K562 (cell line): ENCODE results near the gene ZNF346. TPM values are rescaled to one million over a fixed set of nuclear protein-coding genes. Genes with fewer than 3 reads are reported as not detected.

Source experiments
- ASH1L ChIP-seq: fragments of 450-650 bp; IDR thresholded peaks from 2 replicates; pipeline ENCODE4 v1.6.1; 2018; ENCODE audit warnings: borderline replicate concordance, mild to moderate bottlenecking, low read depth; ENCODE audit not compliant: partially characterized antibody
- CHCHD3 ChIP-seq: fragments of 250-450 bp; sonication (Bioruptor Pico); IDR thresholded peaks from 2 replicates; pipeline ENCODE4 v2.1.2; 2022; ENCODE audit warnings: mild to moderate bottlenecking
- E2F6 ChIP-seq, 2 experiments: IDR thresholded peaks; 2 replicates each; pipeline ENCODE4 v1.6.1; 2011; ENCODE audit warnings: borderline replicate concordance in 1 of 2, control low read depth in 1 of 2, low read depth in 1 of 2, low read length in 1 of 2, mild to moderate bottlenecking in 1 of 2, mixed read lengths in 1 of 2, moderate library complexity in 1 of 2; ENCODE audit not compliant: insufficient read depth in 1 of 2, insufficient read length in 1 of 2, poor library complexity in 1 of 2, severe bottlenecking in 1 of 2; ENCODE audit errors: extremely low read depth in 1 of 2
- ELF1 ChIP-seq: fragments of 200-800 bp; sonication (Bioruptor generic); IDR thresholded peaks from 2 replicates; pipeline ENCODE4 v1.6.1; 2016; ENCODE audit warnings: missing genetic modification characterization, missing compliant biosample characterization
- GTF2A2 ChIP-seq: IDR thresholded peaks from 2 replicates; pipeline ENCODE4 v1.6.1; 2016; ENCODE audit warnings: mild to moderate bottlenecking, missing genetic modification characterization, missing compliant biosample characterization
- HNRNPUL1 ChIP-seq: fragments of 200-400 bp; formaldehyde crosslinking; IDR thresholded peaks from 2 replicates; pipeline ENCODE4 v1.6.1; 2017; ENCODE audit warnings: low read length
- HOMEZ ChIP-seq: fragments of 250-450 bp; sonication (Bioruptor Pico); IDR thresholded peaks from 2 replicates; pipeline ENCODE4 v1.4.0; 2020; ENCODE audit warnings: mild to moderate bottlenecking, moderate library complexity
- NRF1 ChIP-seq, 2 experiments: fragments of 450-650 bp; IDR thresholded peaks in 1 of 2; conservative IDR thresholded peaks in 1 of 2; 2 replicates each; pipeline ENCODE4 v1.6.1; 2014; ENCODE audit warnings: mild to moderate bottlenecking in 2 of 2
- PYGO2 ChIP-seq: fragments of 450-650 bp; IDR thresholded peaks from 2 replicates; pipeline ENCODE4 v1.6.1; 2016; ENCODE audit warnings: mild to moderate bottlenecking, missing genetic modification characterization, moderate library complexity, missing compliant biosample characterization
- SMARCC2 ChIP-seq: fragments of 450-650 bp; IDR thresholded peaks from 2 replicates; pipeline ENCODE4 v1.6.1; 2017; ENCODE audit warnings: antibody characterized with exemption, moderate library complexity, mild to moderate bottlenecking, low read depth
- SRSF7 ChIP-seq: fragments of 200-400 bp; formaldehyde crosslinking; optimal IDR thresholded peaks from 2 replicates; pipeline ENCODE3; 2017; ENCODE audit warnings: mild to moderate bottlenecking, low read depth, low read length
- TEAD2 ChIP-seq: fragments of 450-650 bp; IDR thresholded peaks from 2 replicates; pipeline ENCODE4 v1.6.1; 2016; ENCODE audit warnings: missing genetic modification characterization, control low read depth, missing compliant biosample characterization
- UBTF ChIP-seq, 2 experiments: IDR thresholded peaks; 2 replicates each; pipeline ENCODE4 v1.6.1; 2012; ENCODE audit warnings: improper control_type of control experiment in 2 of 2, low read depth in 2 of 2, low read length in 2 of 2, borderline replicate concordance in 1 of 2
- ZBTB49 ChIP-seq: sonication (generic); formaldehyde crosslinking; IDR thresholded peaks from 2 replicates; pipeline ENCODE4 v1.8.0; 2022; ENCODE audit warnings: missing genetic modification reagents, mild to moderate bottlenecking, borderline replicate concordance
- ZFPM2 ChIP-seq: fragments of 250-450 bp; sonication (Bioruptor Pico); IDR thresholded peaks from 2 replicates; pipeline ENCODE4 v1.5.1; 2022; ENCODE audit warnings: mild to moderate bottlenecking
- ZNF766 ChIP-seq: fragments of 200-800 bp; sonication (Bioruptor generic); conservative IDR thresholded peaks from 2 replicates; pipeline ENCODE4 v1.6.1; 2016; ENCODE audit warnings: missing genetic modification characterization, missing compliant biosample characterization
- ZSCAN32 ChIP-seq: fragments of 450-650 bp; formaldehyde crosslinking; IDR thresholded peaks from 2 replicates; pipeline ENCODE4 v1.4.0; 2020; ENCODE audit warnings: mild to moderate bottlenecking, moderate library complexity
- polyA plus RNA-seq, 8 experiments: library from polyadenylated mRNA; depleted of rRNA in 4 of 8; stranded (reverse) in 5 of 8; unstranded in 3 of 8; fragments of >200 nt; fragmentation: Nextera tagmentation in 2 of 8; fragmentation: Illumina TruSeq in 1 of 8; extraction: Ambion mirVana in 2 of 8; extraction: Trizol in 1 of 8; gene quantifications; 2 replicates each; pipeline versions ENCODE4 v1.2.1 to v1.2.3, GENCODE V29; 2011 to 2014; ENCODE audit warnings: inconsistent platforms in 1 of 8, missing spikeins in 1 of 8
- total RNA-seq, 7 experiments: library from RNA; depleted of rRNA in 6 of 7; stranded (reverse); fragments of >200 nt in 6 of 7; fragmentation: Illumina TruSeq in 2 of 7; extraction: Trizol in 2 of 7; gene quantifications; 2 replicates each; pipeline versions ENCODE4 v1.2.1 to v1.2.3, GENCODE V29; 2011 to 2021; ENCODE audit warnings: low replicate concordance in 1 of 7
- TF ChIP-seq, protein P1 (sequence below): sonication (generic); formaldehyde crosslinking; IDR thresholded peaks from 2 replicates; pipeline ENCODE4 v1.8.1; 2023; ENCODE audit warnings: mild to moderate bottlenecking, missing genetic modification reagents, moderate library complexity

The ZNF346 gene
- total and polyA plus RNA-seq, 9 of the 15 experiments (the other 6 are each of a cell fraction or from before 2014, with no cell fraction given) = 5.0 to 25.1 (median 20.1) TPM

DNA sequence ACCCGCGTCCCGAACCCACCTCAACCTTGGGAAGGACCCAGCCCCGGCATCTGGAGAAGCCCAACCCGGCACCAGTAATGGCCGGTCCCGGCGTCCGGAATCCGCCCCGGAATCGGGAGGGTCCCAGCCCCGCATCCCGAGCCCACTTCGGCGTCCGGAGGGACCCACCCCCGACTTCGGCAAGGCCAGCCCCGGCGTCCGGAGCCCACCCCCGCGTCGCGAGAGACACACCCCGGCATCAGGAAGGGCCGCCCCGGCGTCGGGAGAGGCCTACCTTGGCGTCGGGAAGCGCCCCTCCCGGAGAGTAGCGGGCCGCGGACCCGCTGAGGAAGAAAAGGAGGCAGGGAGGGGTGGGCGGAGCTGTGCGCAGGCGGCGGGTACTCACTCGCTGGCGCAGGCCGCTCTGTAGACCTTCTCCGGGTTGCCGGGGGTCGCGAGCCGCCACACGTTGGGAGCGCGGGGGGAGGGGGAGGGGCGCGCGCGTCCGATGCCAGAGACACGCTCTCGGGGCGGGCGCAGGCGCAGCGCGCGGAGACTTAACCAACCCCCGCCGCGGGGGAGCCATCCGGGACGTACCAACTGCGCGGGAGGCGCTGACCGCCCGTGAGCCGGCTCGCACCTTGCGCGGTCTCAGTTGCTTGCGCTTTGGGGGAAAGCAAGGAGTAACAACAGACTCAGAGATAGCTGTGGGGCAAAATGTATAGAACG, 16.1 kb upstream of the ZNF346 start, which contains the start of gene UIMC1 (continued):
- TF ChIP-seq E2F6 (IDR thresholded peaks at IDR 0.05; ENCODE audit: borderline replicate concordance in 1 of 2, extremely low read depth in 1 of 2, insufficient read depth in 1 of 2, insufficient read length in 1 of 2, low read depth in 1 of 2, low read length in 1 of 2, poor library complexity in 1 of 2, severe bottlenecking in 1 of 2) (peak; percentile 48 to 62), HNRNPUL1 (no peak), ASH1L (no peak), CHCHD3 (CRISPR knock-in tag) (no peak), HOMEZ (CRISPR knock-in tag) (no peak), TEAD2 (tag) (no peak), ZBTB49 (peak; percentile 96; the same call in 1 of the 2 replicates), ZSCAN32 (CRISPR knock-in tag) (no peak), GTF2A2 (no peak), NRF1 (conservative IDR thresholded peaks at IDR 0.05 in 1 of 2, IDR thresholded peaks at IDR 0.05 in 1 of 2) (peak; percentile 96 to 97), SMARCC2 (no peak), ZNF766 (no peak), ZFPM2 (CRISPR knock-in tag) (no peak), UBTF (IDR thresholded peaks at IDR 0.05; ENCODE audit: borderline replicate concordance in 1 of 2, low read depth in 2 of 2, low read length in 2 of 2) (peak; percentile 68 to 82; a peak in 2 of 4 replicates), ELF1 (tag) (no peak), SRSF7 (no peak), PYGO2 (no peak)
- TF ChIP-seq, protein P1, sequence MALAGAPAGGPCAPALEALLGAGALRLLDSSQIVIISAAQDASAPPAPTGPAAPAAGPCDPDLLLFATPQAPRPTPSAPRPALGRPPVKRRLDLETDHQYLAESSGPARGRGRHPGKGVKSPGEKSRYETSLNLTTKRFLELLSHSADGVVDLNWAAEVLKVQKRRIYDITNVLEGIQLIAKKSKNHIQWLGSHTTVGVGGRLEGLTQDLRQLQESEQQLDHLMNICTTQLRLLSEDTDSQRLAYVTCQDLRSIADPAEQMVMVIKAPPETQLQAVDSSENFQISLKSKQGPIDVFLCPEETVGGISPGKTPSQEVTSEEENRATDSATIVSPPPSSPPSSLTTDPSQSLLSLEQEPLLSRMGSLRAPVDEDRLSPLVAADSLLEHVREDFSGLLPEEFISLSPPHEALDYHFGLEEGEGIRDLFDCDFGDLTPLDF (CRISPR knock-in tag) = no peak
